ENCODE results near the gene GIPC1. TPM values are rescaled to one million over a fixed set of nuclear protein-coding genes. Genes with fewer than 3 reads are reported as not detected.

Gene GIPC1
- total and polyA plus RNA-seq, 9 of the 15 experiments (the other 6 are each of a cell fraction or from before 2014, with no cell fraction given) = 0.49 to 54.7 (median 24.8) TPM

- no peak for TF ChIP-seq ZNF232 (CRISPR knock-in tag; IDR thresholded peaks at IDR 0.05)
- peak in 1 of 3 experiments; percentile 29 for TF ChIP-seq YY1 (IDR thresholded peaks at IDR 0.05; ENCODE audit: borderline replicate concordance in 1 of 3, control insufficient read depth in 1 of 3, extremely low read depth in 1 of 3, insufficient read depth in 3 of 3, insufficient read length in 1 of 3, insufficient replicate concordance in 2 of 3, low read depth in 1 of 3, low read length in 2 of 3)
- TF ChIP-seq TEAD4 (IDR thresholded peaks at IDR 0.05; ENCODE audit: low read length) = no peak
- no peak for TF ChIP-seq TEAD4 (CRISPR knock-in tag; IDR thresholded peaks at IDR 0.05; ENCODE audit: borderline replicate concordance)
- TF ChIP-seq SRF (CRISPR knock-in tag; IDR thresholded peaks at IDR 0.05) = no peak; a peak in 1 of 4 replicates
- no peak for TF ChIP-seq ZNF282 (CRISPR knock-in tag; IDR thresholded peaks at IDR 0.05)
- TF ChIP-seq CSDE1 (IDR thresholded peaks at IDR 0.05) = no peak
- TF ChIP-seq ZNF57 (CRISPR knock-in tag; IDR thresholded peaks at IDR 0.05) = no peak
- no peak for TF ChIP-seq KLF1 (tag; IDR thresholded peaks at IDR 0.05)
- TF ChIP-seq U2AF1 (optimal IDR thresholded peaks at IDR 0.05; ENCODE audit: low read depth, low read length) = no peak
- TF ChIP-seq ATF7 (IDR thresholded peaks at IDR 0.05) = no peak
- TF ChIP-seq SUPT5H (IDR thresholded peaks at IDR 0.05) = peak; percentile 44; the same call in 1 of the 2 replicates
- peak; percentile 24 for TF ChIP-seq CCNT2 (IDR thresholded peaks at IDR 0.05; ENCODE audit: borderline replicate concordance, extremely low read depth, insufficient read length, low read depth, low read length)
- TF ChIP-seq ARID4B (CRISPR knock-in tag; IDR thresholded peaks at IDR 0.05) = no peak
- TF ChIP-seq, protein P1, sequence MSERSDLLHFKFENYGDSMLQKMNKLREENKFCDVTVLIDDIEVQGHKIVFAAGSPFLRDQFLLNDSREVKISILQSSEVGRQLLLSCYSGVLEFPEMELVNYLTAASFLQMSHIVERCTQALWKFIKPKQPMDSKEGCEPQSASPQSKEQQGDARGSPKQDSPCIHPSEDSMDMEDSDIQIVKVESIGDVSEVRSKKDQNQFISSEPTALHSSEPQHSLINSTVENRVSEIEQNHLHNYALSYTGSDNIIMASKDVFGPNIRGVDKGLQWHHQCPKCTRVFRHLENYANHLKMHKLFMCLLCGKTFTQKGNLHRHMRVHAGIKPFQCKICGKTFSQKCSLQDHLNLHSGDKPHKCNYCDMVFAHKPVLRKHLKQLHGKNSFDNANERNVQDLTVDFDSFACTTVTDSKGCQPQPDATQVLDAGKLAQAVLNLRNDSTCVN (CRISPR knock-in tag; IDR thresholded peaks at IDR 0.05) = no peak
- no peak for TF ChIP-seq ZNF589 (CRISPR knock-in tag; IDR thresholded peaks at IDR 0.05; ENCODE audit: low read depth)
- no peak for TF ChIP-seq WHSC1 (IDR thresholded peaks at IDR 0.05; ENCODE audit: low read length)
- no peak for TF ChIP-seq NR1H2 (CRISPR knock-in tag; IDR thresholded peaks at IDR 0.05)
- peak; percentile 13; the same call in 1 of the 2 replicates for TF ChIP-seq CREM (IDR thresholded peaks at IDR 0.05; ENCODE audit: low read depth)
- TF ChIP-seq ZNF561 (CRISPR knock-in tag; conservative IDR thresholded peaks at IDR 0.05) = no peak
- TF ChIP-seq, protein P2, sequence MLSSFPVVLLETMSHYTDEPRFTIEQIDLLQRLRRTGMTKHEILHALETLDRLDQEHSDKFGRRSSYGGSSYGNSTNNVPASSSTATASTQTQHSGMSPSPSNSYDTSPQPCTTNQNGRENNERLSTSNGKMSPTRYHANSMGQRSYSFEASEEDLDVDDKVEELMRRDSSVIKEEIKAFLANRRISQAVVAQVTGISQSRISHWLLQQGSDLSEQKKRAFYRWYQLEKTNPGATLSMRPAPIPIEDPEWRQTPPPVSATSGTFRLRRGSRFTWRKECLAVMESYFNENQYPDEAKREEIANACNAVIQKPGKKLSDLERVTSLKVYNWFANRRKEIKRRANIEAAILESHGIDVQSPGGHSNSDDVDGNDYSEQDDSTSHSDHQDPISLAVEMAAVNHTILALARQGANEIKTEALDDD (IDR thresholded peaks at IDR 0.05) = no peak
- TF ChIP-seq HNRNPL (IDR thresholded peaks at IDR 0.05; ENCODE audit: low read depth, low read length) = no peak
- TF ChIP-seq ZNF212 (CRISPR knock-in tag; IDR thresholded peaks at IDR 0.05) = no peak
Observed at GRCh38 chr19:14450168-14450874, 45.6 kb downstream of the GIPC1 start (continued).

Measured in K562 (cell line).